Stimulated activated CD8-positive, alpha-beta memory T cell treated with anti-CD3 and anti-CD28 coated beads, Interleukin-4, amount 100 ng/mL, for 1 hour (primary cell): Measurements from ENCODE around the gene RRP36.

ENCODE experiments used
- DNase-seq, 2 donors: peaks; one replicate each; pipeline ENCODE4 v3.0.0-alpha.2; 2020; ENCODE audit warnings: low read depth in 2 of 2, low spot score in 1 of 2

Gene RRP36

GRCh38 chr6:43060755-43061633 lies 39.6 kb downstream of the RRP36 start:
- DNase-seq = no peak

GRCh38 chr6:43061861-43062260 lies 40.4 kb downstream of the RRP36 start:
- no peak for DNase-seq

- no peak for DNase-seq
Observed at GRCh38 chr6:43062818-43063217, 41.4 kb downstream of the RRP36 start.

- DNase-seq = no peak
Observed at GRCh38 chr6:43070028-43070632, 48.7 kb downstream of the RRP36 start.

- no peak for DNase-seq
Observed at GRCh38 chr6:43074847-43075669, 53.6 kb downstream of the RRP36 start.

GRCh38 chr6:43075670-43076463 lies 54.4 kb downstream of the RRP36 start, which contains the start of gene PTK7:
TSS of gene PTK7 (plus strand) at chr6:43076314. CDS start at chr6:43076489, 175 bp downstream.
- DNase-seq = no peak

GRCh38 chr6:43076464-43077332 lies 55.3 kb downstream of the RRP36 start:
- no peak for DNase-seq

- DNase-seq = no peak
Observed at GRCh38 chr6:43077333-43077809, 55.9 kb downstream of the RRP36 start.

GRCh38 chr6:43077981-43078511 lies 56.6 kb downstream of the RRP36 start:
- DNase-seq = no peak

GRCh38 chr6:43078691-43079090 lies 57.3 kb downstream of the RRP36 start:
- DNase-seq = no peak
